Effector CD4-positive, alpha-beta T cell (primary cell): ENCODE data around the gene METTL22.

Experiments used
- DNase-seq: peaks from one replicate; pipeline ENCODE4 v3.0.0-alpha.2; 2020

The METTL22 gene

GRCh38 chr16:8669481-8669880 lies 48.0 kb downstream of the METTL22 start:
- no peak for DNase-seq

DNA sequence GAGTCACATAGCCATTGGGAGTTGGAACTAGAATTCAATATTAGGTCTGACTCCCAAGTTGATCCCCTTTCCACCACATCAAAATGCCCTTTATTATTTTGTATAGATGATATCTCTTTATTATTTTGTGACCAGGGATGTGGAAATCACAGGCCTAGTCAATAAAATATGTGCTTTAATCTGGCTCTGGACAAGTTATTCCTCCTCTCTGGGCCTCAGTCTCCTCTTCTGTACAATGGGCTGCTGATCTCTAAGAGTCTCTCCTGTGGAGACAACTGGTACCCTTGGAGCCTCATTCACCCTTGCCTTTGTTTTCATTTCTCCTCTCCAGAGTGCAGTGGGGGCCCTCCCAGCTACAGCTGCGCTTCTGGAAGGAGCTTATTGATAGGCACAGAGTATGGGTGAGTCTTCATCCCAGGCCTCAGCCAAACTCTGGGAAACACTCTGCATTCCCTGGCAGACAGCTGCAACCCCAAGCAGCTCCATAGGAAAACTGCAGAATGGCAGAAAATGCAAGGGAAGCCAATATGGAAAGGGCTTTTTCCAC lies 48.6 kb downstream of the METTL22 start:
- DNase-seq, result no peak

- DNase-seq, result no peak
Measured at GRCh38 chr16:8673611-8674412, 52.3 kb downstream of the METTL22 start.

GRCh38 chr16:8674413-8675022 lies 53.0 kb downstream of the METTL22 start, which contains the start of gene ABAT:
Gene ABAT, plus strand, starts transcription at chr16:8674617. Its CDS starts 61,123 bp downstream, at chr16:8735740.
- peak; percentile 88 for DNase-seq

DNA sequence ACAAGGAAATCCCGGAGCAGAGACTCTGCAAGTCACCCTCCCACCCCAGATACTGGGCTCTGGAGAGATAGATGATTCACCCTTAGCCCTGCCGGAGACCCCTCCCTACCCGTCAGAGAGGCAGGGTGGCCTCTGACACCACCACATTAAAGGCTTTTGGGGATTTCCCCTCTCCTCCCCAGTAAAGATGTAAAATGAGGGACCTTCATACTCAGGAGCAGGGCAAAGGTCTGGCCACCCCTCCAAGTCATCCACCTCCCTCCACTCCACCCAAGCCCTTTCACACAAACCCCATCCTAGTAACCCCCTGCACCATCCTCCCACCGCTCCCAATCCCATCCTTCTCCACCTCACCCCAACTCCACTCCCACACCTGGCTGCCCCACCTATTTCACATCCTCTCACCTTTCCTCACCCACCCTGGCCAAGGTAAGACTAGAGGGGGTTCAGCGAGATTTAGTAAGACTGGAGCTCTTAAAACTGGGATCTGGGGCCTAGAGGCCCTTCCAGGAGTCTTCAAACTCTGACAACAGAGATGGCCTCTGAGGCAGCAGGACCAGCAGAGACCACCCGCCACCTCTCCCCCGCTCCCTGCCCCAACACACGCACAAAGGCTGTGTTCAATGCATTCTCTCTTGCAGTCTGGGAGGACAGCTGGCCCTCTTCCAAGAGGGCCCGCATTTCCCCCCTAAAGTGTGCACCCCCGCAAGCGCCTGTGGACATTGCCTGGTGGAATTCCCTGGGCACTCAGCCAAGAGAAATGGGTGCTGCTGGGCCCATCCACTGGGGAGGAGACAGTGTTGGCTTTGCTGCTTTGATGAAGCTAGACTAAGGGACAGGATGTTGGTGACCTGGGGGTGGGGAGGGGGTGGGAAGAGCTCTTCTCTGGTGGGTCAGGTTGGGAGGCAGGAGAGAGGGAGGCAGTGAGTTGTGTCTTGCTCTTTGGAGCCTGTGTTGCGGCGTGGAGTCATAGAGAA lies 54.0 kb downstream of the METTL22 start:
- peak; percentile 40 for DNase-seq

DNA sequence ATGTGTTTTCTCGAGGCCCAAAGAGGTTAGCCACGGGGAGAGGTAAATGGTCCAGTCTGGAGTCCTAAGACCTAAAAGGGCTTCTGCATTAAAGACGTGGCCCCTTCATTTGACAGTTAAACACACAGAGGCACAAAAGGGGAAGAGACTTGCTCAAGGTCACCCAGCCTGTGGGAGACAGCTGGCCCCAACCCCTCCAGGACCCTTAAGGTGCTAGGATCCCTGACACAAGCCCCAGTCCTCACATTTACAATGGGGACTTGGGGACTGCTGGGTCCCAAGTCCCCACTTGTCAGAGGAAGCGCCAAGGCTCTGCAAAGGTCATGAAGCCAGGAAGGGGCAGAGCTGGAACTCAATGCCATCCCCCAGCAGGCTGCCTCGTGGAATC lies 54.7 kb downstream of the METTL22 start:
- no peak for DNase-seq

- no peak for DNase-seq
Measured at GRCh38 chr16:8676737-8677375, 55.4 kb downstream of the METTL22 start.

DNA sequence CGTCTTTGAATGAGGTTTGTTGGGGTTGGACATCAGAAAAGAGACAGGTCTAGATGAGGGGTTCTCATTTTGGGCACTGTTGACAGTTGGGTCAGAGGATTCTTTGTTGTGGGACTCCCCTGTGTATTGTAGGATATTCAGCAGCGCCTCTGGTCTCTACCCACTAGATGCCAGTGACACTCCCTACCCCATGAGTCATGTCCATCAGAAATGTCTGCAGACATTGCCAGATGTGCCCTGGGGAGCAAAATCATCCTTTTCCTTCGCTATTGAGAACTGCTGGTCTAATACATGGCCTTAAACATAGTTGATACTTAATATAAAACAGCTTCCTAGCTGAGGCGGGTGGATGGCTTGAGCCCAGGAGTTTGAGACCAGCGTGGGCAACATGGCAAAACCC lies 56.0 kb downstream of the METTL22 start:
- no peak for DNase-seq

DNA sequence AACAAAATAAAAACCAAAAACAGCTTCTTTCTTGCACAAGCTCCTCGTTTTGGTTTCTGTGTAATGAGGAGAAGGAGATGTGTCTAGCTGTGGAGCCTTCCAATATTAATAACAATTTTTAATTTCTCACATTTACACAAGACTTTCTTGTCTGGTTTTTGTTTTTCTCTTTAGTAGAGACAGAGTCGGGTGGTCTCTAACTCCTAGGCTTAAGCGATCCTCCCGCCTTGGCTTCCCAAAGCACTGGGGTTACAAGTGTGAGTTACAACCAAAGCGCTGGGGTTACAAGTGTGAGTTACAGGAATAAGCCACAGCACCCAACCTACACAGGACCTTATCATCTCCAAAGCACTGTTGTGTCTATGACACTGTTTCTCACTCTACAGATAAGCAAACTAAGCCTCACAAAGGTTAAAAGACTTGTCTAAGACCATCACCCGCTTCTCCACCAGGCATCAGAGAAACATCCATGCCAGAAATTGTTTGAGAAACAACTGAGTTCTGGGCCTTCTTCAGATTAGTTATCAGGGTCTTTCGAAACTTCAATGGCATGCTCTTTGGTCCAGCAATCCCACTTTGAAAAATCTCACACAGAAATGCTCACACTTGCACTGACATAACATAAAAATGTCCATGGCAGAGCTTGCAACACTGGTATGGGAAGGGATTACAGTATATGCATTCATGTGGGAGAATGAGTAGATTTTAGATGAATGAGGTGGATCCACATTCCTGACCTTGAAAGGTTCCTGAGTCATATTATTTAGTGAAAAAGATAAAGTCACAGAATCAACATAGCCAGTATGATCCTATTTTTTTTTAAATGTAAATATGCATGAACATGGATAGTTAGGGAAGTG lies 56.8 kb downstream of the METTL22 start:
- no peak for DNase-seq

- DNase-seq, result no peak
Measured at GRCh38 chr16:8679151-8679550, 57.7 kb downstream of the METTL22 start.

- DNase-seq, result no peak
Measured at GRCh38 chr16:8682551-8683259, 61.2 kb downstream of the METTL22 start.

GRCh38 chr16:8683640-8684039 lies 62.1 kb downstream of the METTL22 start:
- no peak for DNase-seq

DNA sequence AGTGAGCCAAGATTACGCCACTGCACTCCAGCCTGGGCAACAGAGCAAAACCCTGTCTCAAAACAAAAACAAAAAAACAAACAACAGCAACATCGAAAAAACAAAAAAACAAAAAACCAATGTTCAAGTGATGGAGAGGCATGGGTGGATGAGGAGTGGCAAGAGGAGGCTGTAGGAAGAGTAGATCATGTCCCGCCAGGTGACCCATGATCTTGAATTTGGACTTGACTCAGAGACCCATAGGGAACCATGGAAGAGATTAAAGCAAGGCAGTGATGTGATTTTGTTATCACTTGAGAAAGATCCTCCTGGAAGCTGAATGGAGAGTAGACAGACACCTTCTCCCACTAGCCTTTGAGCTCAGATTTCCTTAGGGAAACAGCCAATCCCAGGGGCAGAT lies 64.1 kb downstream of the METTL22 start:
- DNase-seq, result no peak

DNA sequence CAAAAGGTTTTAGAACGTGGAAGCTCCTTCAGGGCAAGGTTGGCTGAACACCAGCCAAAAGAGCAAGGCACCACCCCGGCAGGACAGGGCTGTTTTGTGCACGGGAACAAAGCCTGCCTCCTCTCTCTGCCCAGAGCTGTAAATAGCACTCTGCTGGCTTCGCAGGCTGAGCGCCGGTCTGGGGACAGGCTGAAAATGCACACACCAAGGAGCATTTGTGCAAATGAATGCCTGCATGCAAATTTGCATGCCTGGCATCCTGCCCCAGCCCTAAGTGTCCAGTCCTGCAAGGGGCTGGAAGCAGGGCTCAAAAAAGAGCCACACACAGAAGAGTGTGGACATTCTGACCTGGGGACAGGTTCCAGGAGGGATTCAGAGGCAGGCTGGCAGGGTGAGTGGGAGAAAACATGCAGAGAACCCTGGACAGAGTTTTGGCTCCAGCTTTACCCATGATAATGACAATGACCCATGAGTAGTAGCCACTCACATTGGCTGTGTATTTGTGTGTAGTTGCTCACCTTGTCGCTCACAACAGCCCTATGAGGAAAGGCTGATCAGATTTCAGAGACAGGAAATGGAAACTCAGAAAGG lies 64.6 kb downstream of the METTL22 start:
- DNase-seq, result no peak

GRCh38 chr16:8686879-8687278 lies 65.4 kb downstream of the METTL22 start:
- no peak for DNase-seq

- no peak for DNase-seq
Measured at GRCh38 chr16:8689686-8690085, 68.2 kb downstream of the METTL22 start.

DNA sequence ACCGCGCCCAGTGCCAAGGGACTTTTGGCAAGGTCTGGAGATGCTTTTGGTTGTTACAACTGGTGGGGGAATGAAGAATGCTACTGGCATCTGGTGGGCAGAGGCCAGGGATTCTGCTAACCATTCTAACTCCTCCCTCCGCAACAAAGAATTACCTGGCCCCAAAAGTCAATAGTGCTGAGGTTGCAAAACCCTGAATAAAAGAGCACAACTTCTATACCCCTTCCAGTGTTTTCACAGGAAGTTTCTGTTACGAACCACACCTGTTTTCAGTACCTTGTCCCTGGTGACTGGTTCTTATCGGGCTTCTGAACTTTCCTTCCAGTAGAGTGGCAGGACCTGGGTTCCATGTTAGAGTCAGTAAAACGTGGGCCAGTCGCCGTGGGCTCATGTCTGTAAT lies 70.2 kb downstream of the METTL22 start:
- DNase-seq, result no peak

- no peak for DNase-seq
Measured at GRCh38 chr16:8694795-8695728, 73.6 kb downstream of the METTL22 start.

DNA sequence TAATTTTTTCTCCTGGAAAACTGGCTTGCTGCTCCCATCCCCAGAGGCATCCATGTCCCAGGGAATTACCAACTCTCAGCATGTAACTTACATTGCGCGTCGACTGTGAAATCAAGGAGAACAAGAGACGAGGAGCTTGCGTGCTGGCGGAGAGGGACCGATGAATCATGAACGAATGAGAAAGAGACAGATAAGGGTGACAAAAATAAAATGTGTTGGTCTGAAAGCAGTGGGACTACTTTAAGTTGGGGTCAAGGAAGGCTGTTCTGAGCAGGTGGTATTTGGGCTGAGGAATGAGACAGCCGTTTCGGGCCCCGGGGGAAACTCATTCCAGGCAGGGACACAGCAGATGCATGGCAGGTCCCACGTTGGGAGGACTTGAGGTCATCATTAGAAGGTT lies 75.4 kb downstream of the METTL22 start:
- DNase-seq, result no peak
